ELR (cell line): ENCODE measurements around the gene STARD3.
A peak's percentile ranks its signal among the peaks of the same experiment; 100 is the strongest.

Experiments
- DNase-seq: peaks from one replicate; pipeline ENCODE4 v3.0.0-alpha.2; 2015; ENCODE audit warnings: low read depth

STARD3 gene

DNA sequence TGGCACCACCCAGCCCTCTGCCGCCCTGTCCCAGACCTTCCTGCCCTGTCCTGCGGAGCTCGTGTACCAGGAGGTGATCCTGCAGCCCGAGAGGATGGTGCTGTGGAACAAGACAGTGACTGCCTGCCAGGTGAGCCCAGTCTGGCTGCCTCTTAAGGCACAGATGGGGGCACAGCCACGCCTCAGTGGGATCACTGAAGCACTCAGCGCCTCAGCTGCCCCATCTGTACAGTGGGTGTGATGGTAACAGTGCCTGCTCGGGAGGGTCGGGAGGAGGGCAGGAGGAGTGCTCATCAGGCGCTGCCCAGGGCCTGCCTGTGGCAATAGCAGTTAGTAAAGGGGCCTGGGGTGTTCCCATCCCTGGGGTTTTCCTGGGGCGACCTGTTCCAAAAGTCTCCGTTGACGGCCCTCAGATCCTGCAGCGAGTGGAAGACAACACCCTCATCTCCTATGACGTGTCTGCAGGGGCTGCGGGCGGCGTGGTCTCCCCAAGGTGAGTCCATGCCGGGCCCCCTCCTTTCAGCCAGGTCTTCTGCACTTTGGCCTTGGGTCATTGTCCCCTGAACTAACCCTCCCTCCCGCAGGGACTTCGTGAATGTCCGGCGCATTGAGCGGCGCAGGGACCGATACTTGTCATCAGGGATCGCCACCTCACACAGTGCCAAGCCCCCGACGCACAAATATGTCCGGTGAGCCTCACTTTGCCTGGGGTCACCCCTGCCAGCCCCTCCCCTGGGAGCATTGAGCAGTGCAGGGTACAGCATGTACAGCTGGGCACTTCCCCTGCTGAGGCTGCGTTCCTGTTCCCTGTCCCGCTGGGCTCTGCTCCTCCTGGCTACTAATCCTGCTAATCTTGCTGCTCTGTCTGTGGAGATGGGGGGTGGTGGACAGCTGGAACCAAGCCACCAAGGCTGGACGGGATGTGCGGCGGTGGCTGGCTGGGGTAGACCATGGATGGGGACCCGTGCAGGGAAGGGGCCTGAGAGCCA, 23.7 kb downstream of the STARD3 start:
- DNase-seq = no peak

DNA sequence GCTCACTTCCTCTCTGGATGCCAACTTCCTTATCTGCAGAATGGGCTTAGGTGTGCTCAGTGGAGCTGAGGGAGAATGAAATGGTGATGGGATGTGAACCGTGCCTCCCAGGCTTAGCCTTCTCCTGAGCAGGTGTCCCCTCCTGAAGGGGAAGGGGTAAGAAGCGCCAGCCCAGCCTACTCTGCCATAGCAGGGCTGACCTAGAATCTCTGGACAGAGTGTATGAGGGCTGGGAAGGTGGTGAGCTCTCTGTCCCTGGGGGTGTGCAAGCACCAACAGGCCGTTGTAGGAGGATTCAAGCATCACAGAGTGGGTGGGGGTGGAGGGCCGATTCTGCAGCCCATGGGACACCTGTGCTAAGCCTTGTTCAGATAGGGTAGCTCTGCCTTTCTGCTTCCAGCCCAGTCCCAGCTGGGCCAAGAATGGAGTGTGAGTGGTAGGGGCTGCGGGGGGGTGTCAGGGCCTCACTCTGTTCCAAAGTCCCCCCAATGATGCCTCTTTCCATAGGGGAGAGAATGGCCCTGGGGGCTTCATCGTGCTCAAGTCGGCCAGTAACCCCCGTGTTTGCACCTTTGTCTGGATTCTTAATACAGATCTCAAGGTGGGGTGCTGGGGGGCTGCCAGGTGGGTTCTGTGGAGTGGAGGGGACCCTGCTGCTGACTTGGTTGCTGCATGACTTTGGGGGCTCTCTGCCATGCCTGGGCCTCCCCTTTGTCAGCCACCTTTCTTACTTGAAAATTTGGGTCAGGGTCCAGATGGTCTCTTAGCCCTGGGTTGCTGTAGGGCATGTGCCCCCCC, 25.0 kb downstream of the STARD3 start:
- no peak for DNase-seq

DNA sequence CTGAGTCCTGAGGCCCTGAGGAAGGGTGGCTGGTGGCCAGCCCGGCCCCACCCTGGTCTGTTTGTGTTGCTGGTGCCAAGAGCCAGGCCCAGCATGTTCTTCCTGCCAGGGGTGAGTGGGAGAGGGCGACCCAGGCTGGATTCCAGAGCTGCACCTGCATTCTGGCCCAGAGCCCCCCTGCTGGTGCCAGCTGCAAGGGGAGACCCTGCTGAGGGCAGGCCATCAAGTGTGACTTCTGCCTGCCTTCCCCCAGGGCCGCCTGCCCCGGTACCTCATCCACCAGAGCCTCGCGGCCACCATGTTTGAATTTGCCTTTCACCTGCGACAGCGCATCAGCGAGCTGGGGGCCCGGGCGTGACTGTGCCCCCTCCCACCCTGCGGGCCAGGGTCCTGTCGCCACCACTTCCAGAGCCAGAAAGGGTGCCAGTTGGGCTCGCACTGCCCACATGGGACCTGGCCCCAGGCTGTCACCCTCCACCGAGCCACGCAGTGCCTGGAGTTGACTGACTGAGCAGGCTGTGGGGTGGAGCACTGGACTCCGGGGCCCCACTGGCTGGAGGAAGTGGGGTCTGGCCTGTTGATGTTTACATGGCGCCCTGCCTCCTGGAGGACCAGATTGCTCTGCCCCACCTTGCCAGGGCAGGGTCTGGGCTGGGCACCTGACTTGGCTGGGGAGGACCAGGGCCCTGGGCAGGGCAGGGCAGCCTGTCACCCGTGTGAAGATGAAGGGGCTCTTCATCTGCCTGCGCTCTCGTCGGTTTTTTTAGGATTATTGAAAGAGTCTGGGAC, 25.8 kb downstream of the STARD3 start:
- no peak for DNase-seq

DNA sequence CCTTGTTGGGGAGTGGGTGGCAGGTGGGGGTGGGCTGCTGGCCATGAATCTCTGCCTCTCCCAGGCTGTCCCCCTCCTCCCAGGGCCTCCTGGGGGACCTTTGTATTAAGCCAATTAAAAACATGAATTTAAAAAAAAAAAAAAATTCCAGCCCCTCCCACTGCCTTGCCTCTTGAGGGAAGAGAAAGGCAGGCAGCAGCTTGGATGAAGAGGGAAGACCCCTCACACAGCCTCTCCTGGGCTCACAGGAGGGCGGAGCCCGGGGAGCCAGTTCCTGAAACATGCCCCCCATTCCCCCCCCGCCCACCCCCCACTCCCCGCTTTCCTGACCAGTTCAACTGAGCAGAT, 26.4 kb downstream of the STARD3 start:
- peak; percentile 25 for DNase-seq

DNA sequence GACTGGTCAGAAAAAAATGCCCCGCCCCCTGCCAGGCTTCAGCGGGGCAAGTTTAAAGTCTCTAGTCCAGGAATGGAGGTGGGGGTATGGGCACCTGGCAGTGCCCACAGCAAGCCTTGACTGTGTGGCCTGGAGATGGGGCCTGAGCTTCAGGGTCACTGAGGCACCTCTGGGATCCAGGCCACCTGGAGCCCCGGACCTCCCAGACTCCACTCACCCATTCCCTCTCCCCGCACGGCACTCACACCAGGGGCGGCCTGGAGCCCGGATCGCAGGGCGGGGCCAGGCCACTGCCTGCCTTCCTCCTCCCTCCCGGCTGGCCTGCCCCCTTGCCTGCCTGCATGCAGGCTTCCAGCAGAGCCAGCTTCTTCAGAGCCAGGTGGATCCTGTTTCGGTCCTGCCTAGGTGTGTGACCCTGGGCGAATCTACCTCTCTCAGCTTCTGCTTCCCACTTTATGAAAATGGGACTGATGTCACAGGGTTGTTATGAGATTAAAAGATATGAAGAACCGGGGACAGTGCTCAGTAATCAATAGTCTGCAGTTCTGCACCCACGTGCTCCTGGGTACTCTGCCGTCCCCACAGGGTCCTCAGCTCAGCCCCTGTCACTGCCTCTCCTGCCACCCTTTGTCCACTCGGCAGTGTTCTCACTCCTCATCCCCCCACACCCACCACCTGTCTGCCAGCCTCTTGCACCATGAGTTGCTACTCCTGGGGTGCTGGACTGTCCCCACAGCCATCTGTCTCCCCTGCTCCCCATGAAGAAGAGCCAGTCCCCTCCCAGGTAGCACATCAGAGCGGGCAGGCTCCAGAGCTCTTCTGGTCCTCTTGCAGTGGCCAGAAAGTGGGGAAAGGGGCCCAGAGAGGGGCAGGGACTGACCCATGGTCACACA, 27.0 kb downstream of the STARD3 start:
- peak; percentile 23 for DNase-seq

DNA sequence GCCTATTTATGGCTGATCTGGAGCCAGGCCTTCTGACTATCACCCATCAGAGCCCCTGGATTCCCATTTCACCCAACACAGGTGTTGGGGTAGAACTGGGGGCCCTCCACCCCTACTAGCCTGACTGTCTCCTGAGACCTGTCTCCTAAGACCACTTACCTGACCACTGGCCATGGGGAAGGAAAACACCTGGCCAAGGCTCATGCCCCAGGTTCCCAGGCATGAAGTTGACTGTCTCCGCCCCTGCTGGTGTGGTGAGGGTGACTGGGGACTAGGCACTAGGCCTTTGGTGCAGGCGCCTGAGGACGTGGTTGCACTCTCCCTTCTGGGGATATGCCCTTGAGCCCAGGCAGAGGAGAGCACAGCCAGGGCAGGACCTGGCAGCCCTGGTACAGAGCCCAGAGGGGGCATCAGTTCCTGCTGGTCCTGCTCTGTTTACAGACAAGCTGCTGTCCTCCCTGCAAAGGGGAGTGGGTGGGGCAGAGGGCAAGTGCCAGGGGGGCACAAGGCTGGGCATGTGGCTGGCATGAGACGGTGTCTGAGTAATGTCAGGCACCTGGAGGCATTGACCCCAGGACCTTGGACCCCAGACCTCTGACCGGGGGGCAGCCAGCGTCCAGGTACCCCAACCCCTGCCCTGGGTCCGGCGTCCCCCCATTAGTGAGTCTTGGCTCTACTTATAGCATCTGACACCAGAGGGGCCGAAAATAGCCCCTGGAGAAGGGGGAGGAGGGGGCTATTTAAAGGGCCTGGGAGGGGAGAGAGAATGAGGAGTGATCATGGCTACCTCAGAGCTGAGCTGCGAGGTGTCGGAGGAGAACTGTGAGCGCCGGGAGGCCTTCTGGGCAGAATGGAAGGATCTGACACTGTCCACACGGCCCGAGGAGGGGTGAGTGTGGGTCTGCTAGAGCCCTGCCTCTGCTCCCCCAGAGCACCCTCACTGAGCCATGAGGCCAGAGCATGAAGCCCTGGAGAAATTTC, 27.9 kb downstream of the STARD3 start, which contains the start of gene TCAP:
TCAP (plus strand) TSS at position 769 of the 981 bp plus-strand sequence; CDS start at position 780, 11 bp downstream.
- DNase-seq = no peak

DNA sequence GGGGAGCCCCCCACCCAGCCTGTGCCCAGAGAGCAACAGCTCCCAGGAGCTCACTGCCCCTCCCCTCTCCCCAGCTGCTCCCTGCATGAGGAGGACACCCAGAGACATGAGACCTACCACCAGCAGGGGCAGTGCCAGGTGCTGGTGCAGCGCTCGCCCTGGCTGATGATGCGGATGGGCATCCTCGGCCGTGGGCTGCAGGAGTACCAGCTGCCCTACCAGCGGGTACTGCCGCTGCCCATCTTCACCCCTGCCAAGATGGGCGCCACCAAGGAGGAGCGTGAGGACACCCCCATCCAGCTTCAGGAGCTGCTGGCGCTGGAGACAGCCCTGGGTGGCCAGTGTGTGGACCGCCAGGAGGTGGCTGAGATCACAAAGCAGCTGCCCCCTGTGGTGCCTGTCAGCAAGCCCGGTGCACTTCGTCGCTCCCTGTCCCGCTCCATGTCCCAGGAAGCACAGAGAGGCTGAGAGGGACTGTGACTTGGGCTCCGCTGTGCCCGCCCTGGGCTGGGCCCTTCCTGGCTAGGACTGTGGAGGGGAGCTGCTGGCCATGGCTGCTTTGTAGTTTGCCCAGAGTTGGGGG, 28.8 kb downstream of the STARD3 start:
- peak; percentile 40 for DNase-seq

DNA sequence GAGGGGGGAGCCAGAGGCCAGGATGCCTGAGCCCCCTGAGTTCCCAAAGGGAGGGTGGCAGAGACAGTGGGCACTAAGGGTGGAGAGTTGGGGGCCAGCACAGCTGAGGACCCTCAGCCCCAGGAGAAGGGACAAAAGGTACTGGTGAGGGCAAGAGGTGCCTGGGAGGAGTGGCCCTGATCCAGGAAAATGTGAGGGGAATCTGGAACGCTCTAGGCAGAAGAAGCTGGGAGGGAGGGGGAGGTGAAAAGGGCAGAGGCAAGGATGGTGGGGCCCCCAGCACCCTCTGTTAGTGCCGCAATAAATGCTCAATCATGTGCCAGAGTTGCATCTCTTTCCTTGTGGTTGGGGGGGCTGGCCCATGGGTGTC, 29.3 kb downstream of the STARD3 start:
- DNase-seq = no peak

DNA sequence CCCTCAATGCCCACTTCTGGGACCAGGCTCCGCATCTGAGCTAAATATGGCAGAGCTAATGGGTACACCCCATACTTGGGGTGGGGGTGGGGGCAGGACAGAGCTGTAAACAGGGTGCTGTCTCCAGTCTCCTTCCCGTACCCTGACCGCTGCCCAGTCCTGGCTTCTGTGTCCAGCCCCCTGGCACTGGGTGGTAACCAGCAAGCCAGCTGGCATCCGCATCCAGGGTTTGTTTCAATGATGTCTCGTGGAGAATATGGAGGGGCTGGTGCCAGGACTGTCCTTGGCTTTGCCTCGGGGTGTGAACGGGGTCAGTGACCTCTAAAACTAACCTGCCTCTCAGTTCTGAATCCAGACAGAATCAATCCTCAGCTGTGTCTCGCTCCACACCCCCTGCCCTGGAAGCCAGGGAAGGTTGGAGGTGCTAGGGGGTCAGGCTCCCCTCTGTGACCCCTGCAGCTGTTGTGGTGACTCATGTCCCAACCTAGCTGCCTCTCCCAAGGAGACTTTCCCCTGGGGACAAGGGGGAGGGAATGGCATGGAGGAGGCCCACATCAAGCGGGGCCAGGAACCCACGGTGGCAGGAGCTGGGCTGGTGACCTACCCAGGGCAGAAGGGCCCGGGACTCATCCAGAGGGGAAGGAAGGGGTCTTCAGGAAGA, 29.8 kb downstream of the STARD3 start:
- no peak for DNase-seq

DNA sequence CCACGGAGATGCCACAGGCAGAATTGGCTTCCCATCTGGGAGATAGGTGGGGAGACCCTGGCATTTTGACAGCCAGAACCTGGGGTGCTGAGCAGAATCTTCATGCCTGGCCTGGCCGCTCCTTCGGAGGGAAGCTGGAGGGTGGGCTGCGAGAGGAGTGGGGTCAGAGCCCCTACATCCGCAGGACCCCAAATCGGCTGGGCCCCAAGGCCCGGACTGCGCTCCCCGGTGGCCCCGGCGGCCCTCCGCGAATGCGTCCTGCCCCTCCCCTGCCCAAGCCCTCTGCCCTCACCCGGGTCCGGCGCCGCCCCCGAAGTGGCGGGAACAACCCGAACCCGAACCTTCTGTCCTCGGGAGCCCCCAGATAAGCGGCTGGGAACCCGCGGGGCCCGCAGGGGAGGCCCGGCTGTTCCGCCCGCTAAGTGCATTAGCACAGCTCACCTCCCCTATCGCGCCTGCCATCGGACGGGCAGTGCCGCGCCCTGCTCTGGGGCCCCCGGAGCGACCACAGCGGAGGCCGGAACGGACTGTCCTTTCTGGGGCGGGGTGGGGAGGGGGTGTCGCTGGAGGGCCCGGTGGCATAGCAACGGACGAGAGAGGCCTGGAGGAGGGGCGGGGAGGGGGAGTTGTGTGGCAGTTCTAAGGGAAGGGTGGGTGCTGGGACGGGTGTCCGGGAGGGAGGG, 30.5 kb downstream of the STARD3 start:
- DNase-seq = no peak

DNA sequence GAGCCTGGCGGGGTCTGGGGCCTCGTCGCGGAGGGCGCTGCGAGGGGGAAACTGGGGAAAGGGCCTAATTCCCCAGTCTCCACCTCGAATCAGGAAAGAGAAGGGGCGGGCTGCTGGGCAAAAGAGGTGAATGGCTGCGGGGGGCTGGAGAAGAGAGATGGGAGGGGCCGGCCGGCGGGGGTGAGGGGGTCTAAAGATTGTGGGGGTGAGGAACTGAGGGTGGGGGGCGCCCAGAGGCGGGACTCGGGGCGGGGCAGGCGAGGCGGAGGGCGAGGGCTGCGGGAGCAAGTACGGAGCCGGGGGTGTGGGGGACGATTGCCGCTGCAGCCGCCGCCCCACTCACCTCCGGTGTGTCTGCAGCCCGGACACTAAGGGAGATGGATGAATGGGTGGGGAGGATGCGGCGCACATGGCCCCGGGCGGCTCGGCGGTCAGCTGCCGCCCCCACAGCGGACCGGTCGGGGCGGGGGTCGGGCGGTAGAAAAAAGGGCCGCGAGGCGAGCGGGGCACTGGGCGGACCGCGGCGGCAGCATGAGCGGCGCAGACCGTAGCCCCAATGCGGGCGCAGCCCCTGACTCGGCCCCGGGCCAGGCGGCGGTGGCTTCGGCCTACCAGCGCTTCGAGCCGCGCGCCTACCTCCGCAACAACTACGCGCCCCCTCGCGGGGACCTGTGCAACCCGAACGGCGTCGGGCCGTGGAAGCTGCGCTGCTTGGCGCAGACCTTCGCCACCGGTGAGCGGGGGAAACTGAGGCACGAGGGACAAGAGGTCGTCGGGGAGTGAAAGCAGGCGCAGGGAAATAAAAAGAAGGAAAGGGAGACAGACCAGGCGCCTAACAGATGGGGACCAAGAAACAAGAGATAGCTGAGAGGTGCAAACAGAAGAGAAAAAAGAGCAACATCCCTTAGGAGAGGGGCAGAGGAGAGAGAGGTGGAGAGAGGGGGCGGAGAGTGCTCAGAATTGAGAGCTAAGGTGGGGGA, 31.3 kb downstream of the STARD3 start, which contains the start of gene PNMT:
PNMT (plus strand) TSS at position 509 of the 980 bp plus-strand sequence; CDS start at position 532, 23 bp downstream.
- peak; percentile 68 for DNase-seq

DNA sequence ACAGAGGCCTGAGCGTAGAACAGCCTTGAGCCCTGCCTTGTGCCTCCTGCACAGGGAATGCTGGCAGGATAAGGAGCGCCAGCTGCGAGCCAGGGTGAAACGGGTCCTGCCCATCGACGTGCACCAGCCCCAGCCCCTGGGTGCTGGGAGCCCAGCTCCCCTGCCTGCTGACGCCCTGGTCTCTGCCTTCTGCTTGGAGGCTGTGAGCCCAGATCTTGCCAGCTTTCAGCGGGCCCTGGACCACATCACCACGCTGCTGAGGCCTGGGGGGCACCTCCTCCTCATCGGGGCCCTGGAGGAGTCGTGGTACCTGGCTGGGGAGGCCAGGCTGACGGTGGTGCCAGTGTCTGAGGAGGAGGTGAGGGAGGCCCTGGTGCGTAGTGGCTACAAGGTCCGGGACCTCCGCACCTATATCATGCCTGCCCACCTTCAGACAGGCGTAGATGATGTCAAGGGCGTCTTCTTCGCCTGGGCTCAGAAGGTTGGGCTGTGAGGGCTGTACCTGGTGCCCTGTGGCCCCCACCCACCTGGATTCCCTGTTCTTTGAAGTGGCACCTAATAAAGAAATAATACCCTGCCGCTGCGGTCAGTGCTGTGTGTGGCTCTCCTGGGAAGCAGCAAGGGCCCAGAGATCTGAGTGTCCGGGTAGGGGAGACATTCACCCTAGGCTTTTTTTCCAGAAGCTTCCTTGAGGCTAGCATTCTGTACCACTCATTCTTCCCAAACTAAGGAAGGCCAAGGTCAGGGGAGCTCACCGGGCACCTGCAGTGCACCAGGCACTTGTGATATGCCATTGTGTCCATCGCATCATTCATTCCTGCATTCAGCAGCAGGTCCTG, 33.2 kb downstream of the STARD3 start:
- DNase-seq = no peak

DNA sequence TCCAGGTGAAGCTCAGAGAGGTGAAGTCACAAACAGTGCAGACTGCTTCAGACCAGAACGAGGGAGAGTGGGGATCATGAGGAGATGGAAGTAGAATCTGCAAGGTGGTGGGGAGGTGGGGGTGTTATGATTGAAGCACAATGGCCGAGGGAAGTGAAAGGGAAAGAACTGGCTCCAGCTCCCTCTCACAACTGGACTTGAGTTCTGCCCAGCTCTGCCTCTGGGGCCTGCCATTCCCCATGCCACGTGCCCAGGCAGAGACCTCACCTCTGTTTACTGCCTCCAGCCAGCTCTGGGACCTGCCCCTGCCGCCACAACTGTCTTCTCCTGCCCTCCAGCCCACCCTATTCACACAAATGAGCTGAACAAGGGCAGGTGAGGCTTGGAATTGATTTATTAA, 33.8 kb downstream of the STARD3 start:
- no peak for DNase-seq

DNA sequence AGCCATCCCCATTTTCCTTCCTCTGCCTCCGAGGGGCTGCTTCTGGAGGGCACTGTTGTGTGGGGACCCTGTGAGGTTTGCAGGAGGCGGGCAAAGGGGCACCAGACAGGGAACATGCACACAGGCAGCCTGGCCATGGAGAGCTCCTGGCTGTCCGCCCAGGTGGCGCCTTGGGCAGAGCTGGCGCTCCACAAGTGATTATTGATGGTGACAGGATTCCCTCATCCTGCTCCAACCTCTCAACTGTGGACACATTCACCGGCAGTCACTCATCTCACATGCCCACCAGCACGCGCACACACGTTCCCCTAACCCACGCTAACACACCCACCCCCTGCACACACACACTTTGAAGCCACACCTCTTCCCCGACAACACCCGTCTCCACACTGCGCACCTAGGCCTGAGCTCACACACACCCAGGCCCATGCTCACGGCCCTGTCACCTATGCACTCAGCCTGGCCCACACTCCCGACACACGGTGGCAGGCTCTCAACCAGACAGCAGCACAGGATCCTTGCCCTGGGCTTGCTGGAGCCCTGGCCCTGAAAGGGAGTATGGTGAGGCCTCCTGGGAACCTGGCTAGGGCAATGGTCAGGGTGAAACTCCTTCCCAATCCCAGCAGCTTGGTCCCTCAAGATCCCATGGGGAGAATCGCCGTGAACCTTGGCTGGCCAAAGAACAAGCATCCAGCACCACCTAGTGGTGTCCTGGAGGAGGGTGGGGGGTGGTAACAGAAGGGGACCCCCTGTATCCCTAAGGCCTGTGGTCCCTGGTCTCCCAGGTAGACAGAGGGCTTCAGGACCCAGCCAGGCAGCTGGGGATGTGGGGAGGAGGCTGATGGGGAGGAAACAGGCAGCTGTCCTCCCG, 34.9 kb downstream of the STARD3 start:
- peak; percentile 51 for DNase-seq
